Urinary bladder (tissue), 4 donors: ENCODE data around the gene PDE11A. TPM values are rescaled to one million over a fixed set of nuclear protein-coding genes. Genes with fewer than 3 reads are reported as not detected.
"Not testable (repeated sequence)": the region's sequence is repeated elsewhere in the genome, so short reads cannot be mapped to it uniquely, and the experiment has no call there.

Experiments
- DNase-seq: peaks from one replicate; pipeline ENCODE4 v3.0.0-alpha.2; 2015; ENCODE audit errors: extremely low spot score
- H3K27ac ChIP-seq: one replicate; pipeline ENCODE4 v1.5.1; 2013; ENCODE audit warnings: low read depth, mild to moderate bottlenecking, moderate library complexity
- H3K36me3 ChIP-seq: one replicate; pipeline ENCODE4 v1.6.1; 2013; ENCODE audit warnings: mild to moderate bottlenecking, moderate library complexity; ENCODE audit not compliant: insufficient read depth
- H3K4me1 ChIP-seq: one replicate; pipeline ENCODE4 v1.6.1; 2013; ENCODE audit warnings: mild to moderate bottlenecking, moderate library complexity; ENCODE audit not compliant: insufficient read depth
- H3K4me3 ChIP-seq: one replicate; pipeline ENCODE4 v1.5.1; 2013; ENCODE audit warnings: low read depth, low read length
- WGBS: extraction: QIAGEN DNeasy Blood & Tissue Kit; methylation state at CpG from one replicate; pipeline ENCODE4 v1.1.7; 2013; 5-methylcytosine and 5-hydroxymethylcytosine counted together
- polyA plus RNA-seq: library from polyadenylated mRNA; stranded (reverse); fragments of 200-250 nt; gene quantifications from one replicate; pipeline ENCODE4 v1.2.3, GENCODE V29; 2013
- total RNA-seq: library from RNA; depleted of rRNA; stranded (reverse); fragments of >200 nt; gene quantifications from one replicate; pipeline ENCODE4 v1.2.3, GENCODE V29; 2014
- donor health status: healthy with polysubstance abuse.
- donor health status: healthy.

Gene PDE11A
- total and polyA plus RNA-seq, 2 donors: 0.11 to 1.3 TPM

DNA sequence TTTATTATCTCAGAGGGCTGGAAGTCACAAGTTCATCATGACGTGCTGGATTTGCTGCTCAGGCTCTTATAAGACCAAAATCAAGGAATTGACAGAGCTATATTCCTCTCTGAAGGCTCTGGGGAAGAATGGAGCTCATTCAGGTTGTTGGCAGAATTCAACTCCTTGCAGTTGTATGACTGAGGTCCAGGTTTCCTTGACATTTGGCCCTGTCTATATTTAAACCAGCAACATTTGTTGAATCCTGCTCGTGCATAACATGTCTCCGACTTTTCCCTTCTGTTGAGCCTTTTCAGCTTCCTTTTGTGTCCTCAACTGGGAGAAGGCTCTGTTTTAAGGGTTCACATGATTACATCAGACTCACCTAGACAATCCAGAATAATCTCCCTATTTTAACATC, 203.4 kb downstream of the PDE11A start:
- Histone ChIP-seq H3K36me3 (no peaks in the 10 kb centered on the region), H3K4me1 (no peaks in the 10 kb centered on the region), H3K4me3 (no peak overlapping the region), H3K27ac (no peak overlapping the region)
- 62% methylated on average over 3 of the region's 3 CpGs for WGBS
- no peak for DNase-seq

DNA sequence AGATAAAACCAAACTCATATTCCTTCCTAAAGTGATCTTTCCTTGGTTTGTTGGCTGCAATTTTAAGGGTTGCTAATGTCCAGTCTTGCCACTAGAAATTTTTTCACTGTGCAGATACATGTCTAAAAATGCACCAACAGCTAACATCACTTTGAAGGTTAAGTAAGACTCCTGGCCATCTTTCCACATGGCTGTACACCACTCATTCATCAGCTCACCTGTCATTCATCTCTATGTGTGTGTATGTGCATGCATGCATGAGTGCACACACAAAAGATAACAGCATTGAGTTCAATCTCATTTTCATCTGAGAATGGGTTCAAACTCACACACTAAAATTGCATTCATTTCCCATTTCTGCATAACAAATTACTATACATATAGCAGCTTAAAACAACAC, 203.8 kb downstream of the PDE11A start:
- Histone ChIP-seq H3K4me1 (no peaks in the 10 kb centered on the region), H3K36me3 (no peaks in the 10 kb centered on the region), H3K4me3 (no peak overlapping the region), H3K27ac (no peak overlapping the region)
- no peak for DNase-seq

DNA sequence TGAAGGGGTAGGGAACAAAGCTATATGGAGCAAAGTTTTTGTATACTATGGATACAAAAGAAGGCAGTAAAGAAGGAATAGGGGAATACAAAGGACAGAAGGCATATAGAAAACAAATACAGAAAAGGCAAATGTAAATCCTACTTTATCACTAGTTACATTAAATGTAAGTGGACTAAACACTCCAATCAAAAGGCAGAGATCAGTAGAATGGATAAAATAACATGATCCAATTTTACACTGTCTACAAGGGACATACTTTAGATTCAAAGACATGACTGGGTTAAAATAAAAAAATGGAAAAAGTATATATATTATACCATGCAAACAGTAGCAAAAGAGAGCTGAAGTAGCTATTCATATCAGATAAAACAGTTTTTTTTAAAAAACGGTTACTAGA, 215.0 kb downstream of the PDE11A start:
- Histone ChIP-seq H3K4me3 (no peak overlapping the region), H3K4me1 (no peaks in the 10 kb centered on the region), H3K27ac (no peak overlapping the region), H3K36me3 (no peaks in the 10 kb centered on the region)
- WGBS: 55% methylated on average over 1 of the region's 1 CpG
- no peak for DNase-seq

DNA sequence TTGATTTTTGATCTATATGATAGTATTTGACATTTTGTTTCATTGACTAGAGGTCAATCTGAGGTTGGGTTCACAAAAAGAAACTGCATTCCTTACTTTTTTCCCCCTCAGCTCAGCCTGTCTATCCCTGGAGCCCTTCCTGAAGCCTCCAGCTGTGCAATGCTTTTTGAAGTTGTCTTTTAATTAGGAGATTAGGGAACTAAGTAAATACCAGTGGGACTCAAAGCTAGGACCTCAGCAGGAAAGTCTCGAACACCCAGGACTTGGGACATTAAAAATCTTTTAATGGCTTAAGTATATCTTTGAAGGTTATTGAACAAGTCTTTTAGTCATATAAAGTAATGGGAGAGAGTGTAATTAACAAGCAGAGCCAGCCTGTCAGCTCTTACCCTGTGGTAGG, 220.2 kb downstream of the PDE11A start:
- no peaks in the 10 kb centered on the region for H3K4me1 ChIP-seq
- H3K27ac ChIP-seq: no peak overlapping the region
- WGBS: 33% methylated on average over 1 of the region's 1 CpG
- no peaks in the 10 kb centered on the region for H3K36me3 ChIP-seq
- H3K4me3 ChIP-seq: no peak overlapping the region
- no peak for DNase-seq

DNA sequence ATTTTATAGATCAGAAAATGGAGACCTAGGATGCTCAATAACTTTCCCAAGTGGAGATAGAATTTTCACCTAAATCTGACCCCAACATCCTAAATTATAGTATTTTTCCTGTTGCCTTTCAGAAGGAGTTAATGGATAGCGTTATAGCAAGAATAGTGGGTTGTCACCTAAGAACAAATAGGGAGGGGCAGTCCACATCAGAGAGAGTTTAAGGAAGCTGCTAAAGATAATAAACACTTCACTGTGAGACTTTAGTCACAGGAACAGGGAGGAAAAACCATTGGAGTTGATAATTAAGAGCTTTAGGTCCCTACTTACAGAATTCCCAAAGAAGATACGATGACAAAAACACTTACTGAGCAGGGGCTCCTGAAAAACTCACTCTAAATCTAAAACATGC, 229.4 kb downstream of the PDE11A start:
- WGBS: 57% methylated on average over 2 of the region's 2 CpGs
- DNase-seq: no peak
- no peak overlapping the region for H3K27ac ChIP-seq
- no peak overlapping the region for H3K4me3 ChIP-seq
- no peaks in the 10 kb centered on the region for H3K4me1 ChIP-seq
- H3K36me3 ChIP-seq: no peaks in the 10 kb centered on the region

DNA sequence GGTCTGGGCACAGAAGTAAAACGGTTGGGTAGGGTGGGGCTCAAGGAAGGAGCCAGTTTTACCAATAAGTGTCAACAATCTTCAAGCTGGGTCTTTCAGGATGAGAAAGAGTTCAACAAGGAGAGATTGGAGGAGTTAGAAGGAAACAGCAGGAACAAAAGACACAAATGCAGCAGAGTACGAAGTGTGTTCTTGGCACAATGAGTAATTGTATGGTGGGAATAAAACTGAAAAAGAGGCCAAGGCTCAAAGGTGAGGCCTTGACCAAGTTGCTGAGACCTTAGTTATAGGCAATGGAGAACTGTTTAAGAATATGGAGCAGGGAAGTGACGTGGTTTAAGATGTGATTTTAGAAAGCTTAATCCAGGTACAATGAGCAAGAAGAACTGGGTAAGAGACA, 230.3 kb downstream of the PDE11A start:
- 62% methylated on average over 3 of the region's 3 CpGs for WGBS
- no peak overlapping the region for H3K4me3 ChIP-seq
- no peak overlapping the region for H3K27ac ChIP-seq
- H3K36me3 ChIP-seq: no peaks in the 10 kb centered on the region
- no peak for DNase-seq
- H3K4me1 ChIP-seq: no peaks in the 10 kb centered on the region

DNA sequence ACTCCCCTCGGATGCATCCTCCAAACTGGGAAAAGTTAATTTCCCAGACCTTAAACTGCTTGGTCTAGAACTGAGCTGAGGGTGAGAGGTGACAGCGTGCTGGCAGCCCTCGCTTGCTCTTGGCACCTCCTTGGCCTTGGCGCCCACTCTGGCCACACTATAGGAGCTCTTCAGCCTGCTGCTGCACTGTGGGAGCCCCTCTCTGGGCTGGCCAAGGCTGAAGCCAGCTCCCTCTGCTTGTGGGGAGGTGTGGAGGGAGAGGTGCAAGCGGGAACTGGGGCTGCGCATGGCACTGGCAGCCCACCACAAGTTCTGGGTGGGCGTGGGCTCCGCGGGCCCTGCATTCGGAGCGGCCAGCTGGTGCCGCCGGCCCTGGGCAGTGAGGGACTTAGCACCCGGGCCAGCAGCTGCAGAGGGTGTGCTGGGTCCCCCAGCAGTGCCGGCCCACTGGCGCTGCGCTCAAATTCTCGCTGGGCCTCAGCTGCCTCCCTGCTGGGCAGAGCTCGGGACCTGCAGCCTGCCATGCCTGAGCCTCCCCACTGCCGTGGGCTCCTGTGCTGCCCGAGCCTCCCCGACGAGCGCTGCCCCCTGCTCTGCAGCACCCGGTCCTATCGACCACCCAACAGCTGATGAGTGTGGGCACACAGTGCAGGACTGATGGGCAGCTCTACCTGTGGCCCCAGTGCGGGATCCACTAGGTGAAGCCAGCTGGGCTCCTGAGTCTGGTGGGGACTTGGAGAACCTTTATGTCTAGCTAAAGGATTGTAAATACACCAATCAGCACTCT, 237.0 kb downstream of the PDE11A start:
- H3K36me3 ChIP-seq, H3K4me1 ChIP-seq, H3K27ac ChIP-seq, DNase-seq, H3K4me3 ChIP-seq: not testable (repeated sequence)
- 95% methylated on average over 27 of the region's 27 CpGs for WGBS

DNA sequence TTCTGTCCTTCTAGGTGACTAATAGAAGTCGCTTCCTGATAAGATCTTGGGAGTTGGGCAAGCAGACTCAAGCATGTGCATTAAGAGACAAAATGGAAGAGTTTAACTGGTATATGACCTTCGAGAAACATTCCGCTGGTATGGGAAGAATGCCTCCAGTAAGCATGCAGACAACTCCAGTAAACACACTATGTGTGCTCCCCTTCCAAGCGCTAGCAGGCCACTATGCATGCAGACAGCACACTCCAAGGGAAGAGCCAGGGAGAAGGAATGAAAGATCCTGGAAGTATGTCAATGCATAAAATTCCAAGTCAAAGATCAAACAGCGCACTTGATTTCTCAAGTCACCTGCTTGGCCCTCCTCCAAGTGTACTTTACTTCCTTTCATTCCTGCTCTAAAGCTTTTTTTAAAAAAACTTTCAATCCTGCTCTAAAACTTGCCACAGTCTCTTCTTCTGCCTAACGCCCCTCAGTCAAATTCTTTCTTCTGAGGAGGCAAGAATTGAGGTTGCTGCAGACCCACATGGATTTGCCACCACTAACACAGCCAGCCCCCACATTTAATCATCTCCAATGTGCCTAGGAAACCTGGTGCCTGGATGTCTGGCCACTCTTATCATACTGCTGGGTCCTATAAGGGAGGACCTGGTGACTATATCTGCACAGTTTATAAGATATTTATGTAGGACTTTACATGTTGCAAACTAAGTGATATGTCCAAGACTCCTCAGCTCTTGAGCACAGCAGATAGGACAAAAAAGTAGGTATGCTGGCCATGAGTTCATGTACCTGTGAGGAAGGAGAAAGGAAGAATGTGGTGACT, 239.8 kb downstream of the PDE11A start:
- no peak for DNase-seq
- 83% methylated on average over 6 of the region's 6 CpGs for WGBS

DNA sequence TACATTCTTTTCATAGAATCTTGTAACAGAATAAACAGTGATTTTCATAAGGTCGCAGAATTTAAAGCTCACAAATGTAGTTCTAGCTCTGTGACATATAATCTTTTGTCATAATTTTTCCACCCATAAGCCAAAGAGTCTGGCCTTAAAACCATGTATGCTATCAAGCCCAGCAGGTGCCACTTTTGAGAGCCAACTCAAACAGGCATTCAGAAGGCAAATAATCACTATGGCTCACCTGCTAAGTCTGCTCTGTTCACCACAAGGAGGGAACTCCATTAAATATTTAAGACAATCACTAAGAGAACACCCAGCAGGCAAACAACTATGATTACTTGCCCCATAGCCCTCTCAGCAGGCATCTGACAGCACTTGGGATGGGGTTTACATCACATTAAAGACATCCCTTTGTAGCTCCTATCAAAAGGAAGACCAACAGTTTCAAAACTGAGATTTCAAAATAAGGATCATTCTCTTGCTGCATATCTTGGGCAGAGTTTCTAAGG, 241.6 kb downstream of the PDE11A start:
- no peak overlapping the region for H3K27ac ChIP-seq
- no peaks in the 10 kb centered on the region for H3K4me1 ChIP-seq
- H3K4me3 ChIP-seq: no peak overlapping the region
- WGBS: 80% methylated on average over 1 of the region's 1 CpG
- no peaks in the 10 kb centered on the region for H3K36me3 ChIP-seq
- no peak for DNase-seq

More for the DNA sequence above, 239.8 kb downstream of the PDE11A start:
- Histone ChIP-seq H3K4me3 (no peak overlapping the region), H3K4me1 (no peaks in the 10 kb centered on the region), H3K27ac (no peak overlapping the region), H3K36me3 (no peaks in the 10 kb centered on the region)

DNA sequence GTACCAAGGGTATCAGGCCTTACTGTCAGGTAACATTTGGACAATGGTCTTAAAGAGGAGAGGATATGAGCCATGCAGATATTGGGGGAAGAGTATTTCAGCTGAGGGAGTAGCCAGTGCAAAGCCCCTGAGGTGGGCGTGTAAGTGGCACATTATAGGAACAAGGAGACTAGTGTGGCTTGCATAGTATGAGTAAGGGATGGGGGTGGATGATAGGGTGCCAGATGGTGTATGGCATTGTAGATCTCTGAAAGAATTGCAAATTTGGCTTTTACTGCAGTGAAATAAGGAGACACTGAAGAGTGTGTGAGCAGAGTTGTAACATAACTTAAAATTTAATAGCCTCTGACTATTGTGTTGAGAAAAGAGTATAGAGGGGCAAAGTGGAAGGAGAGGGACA, 244.0 kb downstream of the PDE11A start:
- WGBS: 91% methylated on average over 1 of the region's 1 CpG
- Histone ChIP-seq H3K27ac (no peak overlapping the region), H3K4me1 (no peaks in the 10 kb centered on the region), H3K4me3 (no peak overlapping the region), H3K36me3 (no peaks in the 10 kb centered on the region)
- no peak for DNase-seq

DNA sequence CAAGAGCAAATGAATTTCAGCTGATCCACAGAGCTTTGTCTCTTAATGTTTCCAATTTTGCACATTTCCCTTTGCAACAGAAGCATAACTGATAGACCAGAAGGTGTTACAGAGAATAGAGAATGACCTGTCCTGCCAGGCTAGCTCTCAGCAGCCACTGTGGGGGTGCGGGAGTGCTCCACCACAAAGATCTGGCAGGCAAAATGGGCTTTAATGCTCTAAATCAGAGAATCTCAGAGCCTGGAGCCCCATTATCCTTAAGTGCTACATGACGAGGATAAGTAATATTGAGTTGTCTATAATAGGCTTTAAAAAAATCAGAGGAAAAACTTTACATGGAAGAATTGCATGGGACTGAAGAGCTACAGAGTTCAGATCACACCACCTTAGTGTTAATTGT, 245.7 kb downstream of the PDE11A start:
- Histone ChIP-seq H3K4me1 (no peaks in the 10 kb centered on the region), H3K4me3 (no peak overlapping the region), H3K27ac (no peak overlapping the region), H3K36me3 (no peaks in the 10 kb centered on the region)
- no peak for DNase-seq
- 85% methylated on average over 2 of the region's 2 CpGs for WGBS

DNA sequence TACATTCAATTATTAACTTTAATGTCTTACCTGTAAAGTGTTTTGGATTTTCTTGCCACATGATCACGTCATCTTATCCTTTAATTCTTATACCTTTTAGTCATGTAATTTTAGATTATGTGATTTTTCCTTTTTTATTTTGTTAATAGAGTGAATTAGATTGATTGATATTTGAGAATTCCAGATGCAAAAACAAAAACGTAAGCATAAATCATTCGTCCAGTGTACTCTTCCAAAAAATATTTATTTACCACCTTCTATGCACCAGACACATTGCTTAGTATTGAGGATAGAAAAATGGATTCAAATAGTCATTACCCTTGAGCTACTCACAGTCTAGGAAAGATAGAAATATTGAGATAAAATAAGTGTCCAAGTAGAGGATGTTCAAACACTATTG, 249.6 kb downstream of the PDE11A start:
- DNase-seq: no peak
- Histone ChIP-seq H3K4me3 (no peak overlapping the region), H3K27ac (no peak overlapping the region), H3K4me1 (no peaks in the 10 kb centered on the region), H3K36me3 (no peaks in the 10 kb centered on the region)
- WGBS: 88% methylated on average over 3 of the region's 3 CpGs

DNA sequence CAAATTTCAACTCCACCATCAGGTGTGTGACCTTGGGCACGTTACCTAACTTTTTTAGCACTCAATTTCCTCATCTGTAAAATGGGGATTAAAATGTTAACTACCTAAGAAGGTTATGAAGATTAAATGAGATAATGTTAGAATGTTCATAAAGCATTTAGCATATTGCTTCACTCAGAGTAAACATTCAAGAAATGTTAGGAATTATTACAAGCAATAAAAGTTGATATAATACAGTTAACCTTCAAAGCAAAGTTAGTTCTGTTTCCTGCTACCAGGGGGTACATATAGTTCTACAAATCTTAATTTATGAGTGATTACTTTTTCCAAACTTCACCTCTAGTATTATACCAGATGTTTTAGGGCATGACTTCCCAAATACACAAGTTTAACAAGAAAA, 254.2 kb downstream of the PDE11A start:
- no peak overlapping the region for H3K27ac ChIP-seq
- no peak for DNase-seq
- no peaks in the 10 kb centered on the region for H3K4me1 ChIP-seq
- 49% methylated on average over 1 of the region's 1 CpG for WGBS
- no peak overlapping the region for H3K4me3 ChIP-seq
- H3K36me3 ChIP-seq: no peaks in the 10 kb centered on the region

DNA sequence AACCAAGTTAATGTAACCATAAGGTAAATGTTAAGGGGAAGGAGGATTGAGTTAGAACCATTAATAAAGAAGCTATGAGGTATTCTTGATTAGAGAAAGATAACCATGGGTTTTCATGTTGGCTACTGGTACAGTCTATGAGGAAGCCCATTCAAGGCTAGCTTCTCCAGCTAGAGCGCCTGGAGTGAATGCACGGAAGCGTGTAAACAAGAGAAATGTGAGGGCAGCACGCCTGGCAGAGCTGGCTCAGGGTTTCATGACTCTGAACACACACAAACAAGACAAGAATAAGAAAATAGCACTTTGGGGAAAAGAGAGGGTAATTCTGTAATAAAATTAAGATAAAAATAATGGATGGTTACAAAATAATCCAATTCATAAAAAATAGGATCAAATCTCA, 255.3 kb downstream of the PDE11A start:
- no peak for DNase-seq

More for the DNA sequence above, 255.3 kb downstream of the PDE11A start:
- Histone ChIP-seq H3K36me3 (no peaks in the 10 kb centered on the region), H3K4me3 (no peak overlapping the region), H3K27ac (no peak overlapping the region), H3K4me1 (no peaks in the 10 kb centered on the region)
- WGBS: 85% methylated on average over 4 of the region's 4 CpGs
